HEK293 (cell line): ENCODE data around the gene MYOF.

Experiments used
- ZNF132 ChIP-seq: fragments of 450-650 bp; formaldehyde crosslinking; IDR thresholded peaks from 2 replicates; pipeline ENCODE4 v1.5.1; 2017; ENCODE audit warnings: missing biosample characterization, missing genetic modification characterization, borderline replicate concordance
- ZNF23 ChIP-seq: fragments of 450-650 bp; formaldehyde crosslinking; IDR thresholded peaks from 2 replicates; pipeline ENCODE4 v1.5.1; 2016; ENCODE audit warnings: missing biosample characterization, missing genetic modification characterization, borderline replicate concordance
- ZNF302 ChIP-seq: fragments of 450-650 bp; formaldehyde crosslinking; IDR thresholded peaks from 2 replicates; pipeline ENCODE4 v1.5.1; 2016; ENCODE audit warnings: missing biosample characterization, missing genetic modification characterization, low read depth
- ZNF600 ChIP-seq: fragments of 450-650 bp; formaldehyde crosslinking; IDR thresholded peaks from 2 replicates; pipeline ENCODE4 v1.5.1; 2016; ENCODE audit warnings: missing biosample characterization, missing genetic modification characterization
- ZNF658 ChIP-seq: fragments of 450-650 bp; formaldehyde crosslinking; IDR thresholded peaks from 2 replicates; pipeline ENCODE4; 2016; ENCODE audit warnings: missing biosample characterization, missing genetic modification characterization
- ZNF791 ChIP-seq: fragments of 450-650 bp; formaldehyde crosslinking; IDR thresholded peaks from 2 replicates; pipeline ENCODE4 v1.5.1; 2016; ENCODE audit warnings: missing biosample characterization, missing genetic modification characterization
- TF ChIP-seq, protein P1 (sequence below): fragments of 450-650 bp; formaldehyde crosslinking; IDR thresholded peaks from 2 replicates; pipeline ENCODE4 v1.5.1; 2016; ENCODE audit warnings: missing biosample characterization, missing genetic modification characterization
- TF ChIP-seq, protein P2 (sequence below): fragments of 450-650 bp; formaldehyde crosslinking; IDR thresholded peaks from 2 replicates; pipeline ENCODE4 v1.5.1; 2016; ENCODE audit warnings: missing biosample characterization, missing genetic modification characterization
- TF ChIP-seq, protein P3 (sequence below): fragments of 450-650 bp; formaldehyde crosslinking; IDR thresholded peaks from 2 replicates; pipeline ENCODE4 v1.5.1; 2016; ENCODE audit warnings: missing biosample characterization, missing genetic modification characterization
- TF ChIP-seq, protein P4 (sequence below): fragments of 450-650 bp; formaldehyde crosslinking; IDR thresholded peaks from 2 replicates; pipeline ENCODE4 v1.5.1; 2016; ENCODE audit warnings: missing biosample characterization, missing genetic modification characterization, low read depth
- TF ChIP-seq, protein P5 (sequence below): fragments of 450-650 bp; formaldehyde crosslinking; IDR thresholded peaks from 2 replicates; pipeline ENCODE4 v1.5.1; 2016; ENCODE audit warnings: missing biosample characterization, missing genetic modification characterization, borderline replicate concordance

DNA sequence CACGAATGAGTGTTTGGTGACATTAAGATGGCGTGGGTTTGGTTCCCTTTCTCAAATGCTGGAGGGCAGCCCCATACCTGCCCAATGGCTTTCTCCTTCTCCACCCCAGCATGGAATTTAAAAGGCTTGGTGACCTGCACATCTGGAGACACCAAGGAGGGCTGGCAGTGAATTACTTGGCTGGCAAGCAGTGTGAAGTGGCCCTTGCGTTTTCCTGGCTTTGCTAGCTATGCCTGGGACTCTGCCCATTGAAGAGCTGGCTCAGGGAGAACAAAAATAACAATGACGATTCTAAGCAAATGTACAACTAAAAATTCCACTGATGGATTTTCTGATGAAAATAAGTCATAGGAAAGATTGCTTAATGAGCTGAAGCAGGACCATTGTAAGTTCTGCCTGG, 204.8 kb downstream of the MYOF start:
- TF ChIP-seq, protein P1, sequence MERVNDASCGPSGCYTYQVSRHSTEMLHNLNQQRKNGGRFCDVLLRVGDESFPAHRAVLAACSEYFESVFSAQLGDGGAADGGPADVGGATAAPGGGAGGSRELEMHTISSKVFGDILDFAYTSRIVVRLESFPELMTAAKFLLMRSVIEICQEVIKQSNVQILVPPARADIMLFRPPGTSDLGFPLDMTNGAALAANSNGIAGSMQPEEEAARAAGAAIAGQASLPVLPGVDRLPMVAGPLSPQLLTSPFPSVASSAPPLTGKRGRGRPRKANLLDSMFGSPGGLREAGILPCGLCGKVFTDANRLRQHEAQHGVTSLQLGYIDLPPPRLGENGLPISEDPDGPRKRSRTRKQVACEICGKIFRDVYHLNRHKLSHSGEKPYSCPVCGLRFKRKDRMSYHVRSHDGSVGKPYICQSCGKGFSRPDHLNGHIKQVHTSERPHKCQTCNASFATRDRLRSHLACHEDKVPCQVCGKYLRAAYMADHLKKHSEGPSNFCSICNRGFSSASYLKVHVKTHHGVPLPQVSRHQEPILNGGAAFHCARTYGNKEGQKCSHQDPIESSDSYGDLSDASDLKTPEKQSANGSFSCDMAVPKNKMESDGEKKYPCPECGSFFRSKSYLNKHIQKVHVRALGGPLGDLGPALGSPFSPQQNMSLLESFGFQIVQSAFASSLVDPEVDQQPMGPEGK (tag by site-specific recombination) = no peak
- TF ChIP-seq, protein P2, sequence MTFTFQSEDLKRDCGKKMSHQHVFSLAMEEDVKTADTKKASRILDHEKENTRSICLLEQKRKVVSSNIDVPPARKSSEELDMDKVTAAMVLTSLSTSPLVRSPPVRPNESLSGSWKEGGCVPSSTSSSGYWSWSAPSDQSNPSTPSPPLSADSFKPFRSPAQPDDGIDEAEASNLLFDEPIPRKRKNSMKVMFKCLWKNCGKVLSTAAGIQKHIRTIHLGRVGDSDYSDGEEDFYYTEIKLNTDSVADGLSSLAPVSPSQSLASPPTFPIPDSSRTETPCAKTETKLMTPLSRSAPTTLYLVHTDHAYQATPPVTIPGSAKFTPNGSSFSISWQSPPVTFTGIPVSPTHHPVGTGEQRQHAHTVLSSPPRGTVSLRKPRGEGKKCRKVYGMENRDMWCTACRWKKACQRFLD = no peak
- TF ChIP-seq, protein P3, sequence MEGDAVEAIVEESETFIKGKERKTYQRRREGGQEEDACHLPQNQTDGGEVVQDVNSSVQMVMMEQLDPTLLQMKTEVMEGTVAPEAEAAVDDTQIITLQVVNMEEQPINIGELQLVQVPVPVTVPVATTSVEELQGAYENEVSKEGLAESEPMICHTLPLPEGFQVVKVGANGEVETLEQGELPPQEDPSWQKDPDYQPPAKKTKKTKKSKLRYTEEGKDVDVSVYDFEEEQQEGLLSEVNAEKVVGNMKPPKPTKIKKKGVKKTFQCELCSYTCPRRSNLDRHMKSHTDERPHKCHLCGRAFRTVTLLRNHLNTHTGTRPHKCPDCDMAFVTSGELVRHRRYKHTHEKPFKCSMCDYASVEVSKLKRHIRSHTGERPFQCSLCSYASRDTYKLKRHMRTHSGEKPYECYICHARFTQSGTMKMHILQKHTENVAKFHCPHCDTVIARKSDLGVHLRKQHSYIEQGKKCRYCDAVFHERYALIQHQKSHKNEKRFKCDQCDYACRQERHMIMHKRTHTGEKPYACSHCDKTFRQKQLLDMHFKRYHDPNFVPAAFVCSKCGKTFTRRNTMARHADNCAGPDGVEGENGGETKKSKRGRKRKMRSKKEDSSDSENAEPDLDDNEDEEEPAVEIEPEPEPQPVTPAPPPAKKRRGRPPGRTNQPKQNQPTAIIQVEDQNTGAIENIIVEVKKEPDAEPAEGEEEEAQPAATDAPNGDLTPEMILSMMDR = no peak
- no peak for TF ChIP-seq ZNF132 (tag by site-specific recombination)
- no peak for TF ChIP-seq ZNF658 (tag by site-specific recombination)
- TF ChIP-seq, protein P4, sequence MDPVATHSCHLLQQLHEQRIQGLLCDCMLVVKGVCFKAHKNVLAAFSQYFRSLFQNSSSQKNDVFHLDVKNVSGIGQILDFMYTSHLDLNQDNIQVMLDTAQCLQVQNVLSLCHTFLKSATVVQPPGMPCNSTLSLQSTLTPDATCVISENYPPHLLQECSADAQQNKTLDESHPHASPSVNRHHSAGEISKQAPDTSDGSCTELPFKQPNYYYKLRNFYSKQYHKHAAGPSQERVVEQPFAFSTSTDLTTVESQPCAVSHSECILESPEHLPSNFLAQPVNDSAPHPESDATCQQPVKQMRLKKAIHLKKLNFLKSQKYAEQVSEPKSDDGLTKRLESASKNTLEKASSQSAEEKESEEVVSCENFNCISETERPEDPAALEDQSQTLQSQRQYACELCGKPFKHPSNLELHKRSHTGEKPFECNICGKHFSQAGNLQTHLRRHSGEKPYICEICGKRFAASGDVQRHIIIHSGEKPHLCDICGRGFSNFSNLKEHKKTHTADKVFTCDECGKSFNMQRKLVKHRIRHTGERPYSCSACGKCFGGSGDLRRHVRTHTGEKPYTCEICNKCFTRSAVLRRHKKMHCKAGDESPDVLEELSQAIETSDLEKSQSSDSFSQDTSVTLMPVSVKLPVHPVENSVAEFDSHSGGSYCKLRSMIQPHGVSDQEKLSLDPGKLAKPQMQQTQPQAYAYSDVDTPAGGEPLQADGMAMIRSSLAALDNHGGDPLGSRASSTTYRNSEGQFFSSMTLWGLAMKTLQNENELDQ = no peak
- no peak for TF ChIP-seq ZNF302
- TF ChIP-seq ZNF23 (tag by site-specific recombination) = no peak
- TF ChIP-seq, protein P5, sequence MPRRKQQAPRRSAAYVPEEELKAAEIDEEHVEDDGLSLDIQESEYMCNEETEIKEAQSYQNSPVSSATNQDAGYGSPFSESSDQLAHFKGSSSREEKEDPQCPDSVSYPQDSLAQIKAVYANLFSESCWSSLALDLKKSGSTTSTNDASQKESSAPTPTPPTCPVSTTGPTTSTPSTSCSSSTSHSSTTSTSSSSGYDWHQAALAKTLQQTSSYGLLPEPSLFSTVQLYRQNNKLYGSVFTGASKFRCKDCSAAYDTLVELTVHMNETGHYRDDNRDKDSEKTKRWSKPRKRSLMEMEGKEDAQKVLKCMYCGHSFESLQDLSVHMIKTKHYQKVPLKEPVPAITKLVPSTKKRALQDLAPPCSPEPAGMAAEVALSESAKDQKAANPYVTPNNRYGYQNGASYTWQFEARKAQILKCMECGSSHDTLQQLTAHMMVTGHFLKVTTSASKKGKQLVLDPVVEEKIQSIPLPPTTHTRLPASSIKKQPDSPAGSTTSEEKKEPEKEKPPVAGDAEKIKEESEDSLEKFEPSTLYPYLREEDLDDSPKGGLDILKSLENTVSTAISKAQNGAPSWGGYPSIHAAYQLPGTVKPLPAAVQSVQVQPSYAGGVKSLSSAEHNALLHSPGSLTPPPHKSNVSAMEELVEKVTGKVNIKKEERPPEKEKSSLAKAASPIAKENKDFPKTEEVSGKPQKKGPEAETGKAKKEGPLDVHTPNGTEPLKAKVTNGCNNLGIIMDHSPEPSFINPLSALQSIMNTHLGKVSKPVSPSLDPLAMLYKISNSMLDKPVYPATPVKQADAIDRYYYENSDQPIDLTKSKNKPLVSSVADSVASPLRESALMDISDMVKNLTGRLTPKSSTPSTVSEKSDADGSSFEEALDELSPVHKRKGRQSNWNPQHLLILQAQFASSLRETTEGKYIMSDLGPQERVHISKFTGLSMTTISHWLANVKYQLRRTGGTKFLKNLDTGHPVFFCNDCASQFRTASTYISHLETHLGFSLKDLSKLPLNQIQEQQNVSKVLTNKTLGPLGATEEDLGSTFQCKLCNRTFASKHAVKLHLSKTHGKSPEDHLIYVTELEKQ (tag by site-specific recombination) = no peak
- no peak for TF ChIP-seq ZNF791 (tag by site-specific recombination)
- no peak for TF ChIP-seq ZNF600 (tag by site-specific recombination)
